Neural progenitor cell (in vitro differentiated cells): ENCODE data around the gene PIGT. TPM values are rescaled to one million over a fixed set of nuclear protein-coding genes. Genes with fewer than 3 reads are reported as not detected.

ENCODE experiments used
- DNase-seq: peaks from one replicate; pipeline ENCODE4 v3.0.0-alpha.2; 2016; ENCODE audit warnings: low spot score
- H2AFZ ChIP-seq: fragments of 200-600 bp; sonication (generic); replicated peaks from 2 replicates; pipeline ENCODE4 v1.6.1; 2016; ENCODE audit warnings: antibody characterized with exemption
- H3F3A ChIP-seq: fragments of 200-600 bp; sonication (generic); 2 replicates; pipeline ENCODE4 v1.6.1; 2016; ENCODE audit warnings: antibody characterized with exemption, low read depth
- H3K27ac ChIP-seq: fragments of 200-600 bp; sonication (generic); 2 replicates; pipeline ENCODE4 v1.5.1; 2016; ENCODE audit warnings: mild to moderate bottlenecking
- H3K27me3 ChIP-seq: fragments of 200-600 bp; sonication (generic); 2 replicates; pipeline ENCODE4 v1.6.1; 2016; ENCODE audit warnings: mild to moderate bottlenecking, moderate library complexity
- H3K36me3 ChIP-seq: fragments of 200-600 bp; sonication (generic); 2 replicates; pipeline ENCODE4 v1.5.1; 2016
- H3K4me1 ChIP-seq: fragments of 200-600 bp; sonication (generic); 2 replicates; pipeline ENCODE4 v1.6.1; 2016; ENCODE audit warnings: mixed run types
- H3K4me2 ChIP-seq: fragments of 200-600 bp; sonication (generic); 2 replicates; pipeline ENCODE4 v1.6.1; 2016
- H3K4me3 ChIP-seq: fragments of 200-600 bp; sonication (generic); 2 replicates; pipeline ENCODE4 v1.5.1; 2016
- H3K79me2 ChIP-seq: fragments of 200-600 bp; sonication (generic); 2 replicates; pipeline ENCODE4 v1.6.1; 2016; ENCODE audit warnings: low read depth
- H3K9ac ChIP-seq: fragments of 200-600 bp; sonication (generic); 2 replicates; pipeline ENCODE4 v1.6.1; 2016
- H3K9me3 ChIP-seq: fragments of 200-600 bp; sonication (generic); 2 replicates; pipeline ENCODE4 v1.5.1; 2016; ENCODE audit warnings: low read depth
- H4K20me1 ChIP-seq: fragments of 200-600 bp; sonication (generic); 2 replicates; pipeline ENCODE4 v1.6.1; 2016; ENCODE audit warnings: low read depth
- H3K27ac Mint-ChIP-seq: 3 replicates; pipeline ENCODE4 v1.8.0; 2021; ENCODE audit warnings: mixed read lengths
- H3K27me3 Mint-ChIP-seq: 2 replicates; pipeline ENCODE4 v1.8.0; 2022; ENCODE audit warnings: low read depth, mild to moderate bottlenecking, inconsistent platforms, moderate library complexity, mixed read lengths; ENCODE audit not compliant: insufficient read depth
- H3K36me3 Mint-ChIP-seq: 3 replicates; pipeline ENCODE4 v1.8.0; 2021; ENCODE audit warnings: mixed read lengths
- H3K4me1 Mint-ChIP-seq: 3 replicates; pipeline ENCODE4 v1.8.0; 2021; ENCODE audit warnings: mixed read lengths
- H3K4me3 Mint-ChIP-seq: 3 replicates; pipeline ENCODE4 v1.8.0; 2021; ENCODE audit warnings: mild to moderate bottlenecking, moderate library complexity, mixed read lengths
- H3K9me3 Mint-ChIP-seq: 3 replicates; pipeline ENCODE4 v1.8.0; 2020; ENCODE audit warnings: mixed read lengths
- CTCF ChIP-seq: fragments of 200-600 bp; sonication (generic); IDR thresholded peaks from 2 replicates; pipeline ENCODE4 v1.5.1; 2017; ENCODE audit warnings: antibody characterized with exemption, mild to moderate bottlenecking
- EZH2 ChIP-seq: fragments of 200-600 bp; sonication (generic); IDR thresholded peaks from 2 replicates; pipeline ENCODE4 v1.6.1; 2017; ENCODE audit warnings: antibody characterized with exemption, mild to moderate bottlenecking, moderate library complexity
- EZH2phosphoT487 ChIP-seq: fragments of 200-600 bp; sonication (generic); IDR thresholded peaks from 2 replicates; pipeline ENCODE4 v1.6.1; 2017; ENCODE audit warnings: antibody characterized with exemption
- total RNA-seq: library from RNA; depleted of rRNA; stranded (reverse); fragments of >200 nt; gene quantifications from 2 replicates; pipeline ENCODE4 v1.2.3, GENCODE V29; 2015; ENCODE audit warnings: low replicate concordance

PIGT gene
- total RNA-seq, 1 donor from 2014 or later = 24.5 TPM

GRCh38 chr20:45407067-45407745 lies 8.7 kb upstream of the PIGT start:
- Histone ChIP-seq H3K4me2 (peak overlapping the region; percentile 88), H3K36me3 (no peaks in the 10 kb centered on the region), H3K9me3 (no peaks in the 10 kb centered on the region), H3K9ac (peak overlapping the region; percentile 6), H3K79me2 (no peaks in the 10 kb centered on the region), H4K20me1 (no peaks in the 10 kb centered on the region), H2AFZ (peak overlapping the region; percentile 66), H3K4me3 (peak overlapping the region; percentile 70), H3K4me1 (no peaks in the 10 kb centered on the region), H3K27me3 (peaks cover 56% of the 10 kb centered on the region), H3F3A (peaks cover 8% of the 10 kb centered on the region), H3K27ac (no peak overlapping the region)
- Mint-ChIP-seq H3K27me3 (peaks cover 10% of the 10 kb centered on the region), H3K9me3 (peaks cover 2% of the 10 kb centered on the region), H3K27ac (peak overlapping the region; percentile 29), H3K4me3 (peak overlapping the region; percentile 88), H3K36me3 (peaks cover 9% of the 10 kb centered on the region), H3K4me1 (peaks cover 11% of the 10 kb centered on the region)
- DNase-seq = peak; percentile 55
- TF ChIP-seq EZH2 (no peak), EZH2phosphoT487 (peak; percentile 59)

- Histone ChIP-seq H3K36me3 (no peaks in the 10 kb centered on the region), H3K4me2 (peak within 1 kb of the TSS; percentile 88), H3K4me1 (no peaks in the 10 kb centered on the region), H4K20me1 (no peaks in the 10 kb centered on the region), H3K79me2 (no peaks in the 10 kb centered on the region), H3K9me3 (no peaks in the 10 kb centered on the region), H3F3A (peaks cover 8% of the 10 kb centered on the region), H3K27me3 (peaks cover 54% of the 10 kb centered on the region), H3K27ac (no peak within 1 kb of the TSS), H3K9ac (peak within 1 kb of the TSS; percentile 6), H2AFZ (peak within 1 kb of the TSS; percentile 66), H3K4me3 (peak within 1 kb of the TSS; percentile 70)
- peaks cover 8% of the 10 kb centered on the region for H3K36me3 Mint-ChIP-seq
- TF ChIP-seq CTCF = no peak
- no peak for TF ChIP-seq EZH2phosphoT487
- TF ChIP-seq EZH2 = no peak
- H3K4me3 Mint-ChIP-seq = peak within 1 kb of the TSS; percentile 88
- H3K27ac Mint-ChIP-seq = peak within 1 kb of the TSS; percentile 29
- peaks cover 10% of the 10 kb centered on the region for H3K27me3 Mint-ChIP-seq
- peaks cover 11% of the 10 kb centered on the region for H3K4me1 Mint-ChIP-seq
- H3K9me3 Mint-ChIP-seq = peaks cover 2% of the 10 kb centered on the region
- no peak for DNase-seq
These were observed 7.9 kb upstream of the PIGT start, which contains the start of gene DBNDD2 for GRCh38 chr20:45407783-45408645. TSS of gene DBNDD2 (plus strand) at chr20:45408289. CDS start at chr20:45408468, 179 bp downstream.

- H3K27me3 Mint-ChIP-seq = peaks cover 9% of the 10 kb centered on the region
- no peak overlapping the region for H3K9ac ChIP-seq
- no peaks in the 10 kb centered on the region for H3K4me1 ChIP-seq
- peaks cover 8% of the 10 kb centered on the region for H3F3A ChIP-seq
- no peak overlapping the region for H3K4me2 ChIP-seq
- no peaks in the 10 kb centered on the region for H3K9me3 ChIP-seq
- no peak overlapping the region for H2AFZ ChIP-seq
- H3K4me3 Mint-ChIP-seq = peak overlapping the region; percentile 36
- peaks cover 11% of the 10 kb centered on the region for H3K4me1 Mint-ChIP-seq
- H3K27ac ChIP-seq = no peak overlapping the region
- H3K9me3 Mint-ChIP-seq = no peaks in the 10 kb centered on the region
- H3K4me3 ChIP-seq = no peak overlapping the region
- H3K36me3 Mint-ChIP-seq = peaks cover 6% of the 10 kb centered on the region
- no peaks in the 10 kb centered on the region for H3K36me3 ChIP-seq
- TF ChIP-seq CTCF (no peak), EZH2phosphoT487 (no peak)
- no peak overlapping the region for H3K27ac Mint-ChIP-seq
- peaks cover 47% of the 10 kb centered on the region for H3K27me3 ChIP-seq
- no peak for DNase-seq
- H3K79me2 ChIP-seq = no peaks in the 10 kb centered on the region
- no peaks in the 10 kb centered on the region for H4K20me1 ChIP-seq
These were observed 7.2 kb upstream of the PIGT start for GRCh38 chr20:45408646-45409213.
